Left ventricle myocardium superior (tissue), 1 donor: Measurements from ENCODE around the gene PRCD. TPM values are rescaled to one million over a fixed set of nuclear protein-coding genes. Genes with fewer than 3 reads are reported as not detected.
"Not testable (repeated sequence)": the region's sequence is repeated elsewhere in the genome, so short reads cannot be mapped to it uniquely, and the experiment has no call there.

Experiments
- ATAC-seq: fragments of 200-7000 bp; cut with Tn5 transposase; one replicate; pipeline ENCODE4 v1.9.1; 2020; ENCODE audit warnings: mild to moderate bottlenecking, moderate library complexity
- DNase-seq: peaks from one replicate; pipeline ENCODE4 v3.0.0-alpha.2; 2020
- intact Hi-C: fragments of 100-400 bp; cut with micrococcal nuclease; formaldehyde crosslinking; loops from one replicate; pipeline ENCODE4 v1.11.0; 2022
- total RNA-seq: library from RNA; stranded (reverse); fragmentation: NEBNext Ultra II Directional; extraction: Animal tissue kit (Norgen Biotek cat#: 25700); gene quantifications from one replicate; pipeline ENCODE4 v1.2.1, GENCODE V29; 2021
- donor health status: DM: no; HTN: yes; CAD: no; lungs with severe emphysema.

PRCD gene
- total RNA-seq, 1 donor from 2014 or later: 4.3 TPM

- DNase-seq, intact Hi-C loops, ATAC-seq: not testable (repeated sequence)
These were observed 25.3 kb downstream of the PRCD start for GRCh38 chr17:76564991-76565727.

GRCh38 chr17:76565728-76566612, 26.1 kb downstream of the PRCD start:
- no peak for ATAC-seq
- intact Hi-C loops: no loop called here

GRCh38 chr17:76566613-76566943, 26.7 kb downstream of the PRCD start:
- intact Hi-C loops: no loop called here
- ATAC-seq (no peak), DNase-seq (no peak)

More at GRCh38 chr17:76565728-76566612, 26.1 kb downstream of the PRCD start:
- DNase-seq: no peak

- intact Hi-C loops: no loop called here
- DNase-seq (no peak), ATAC-seq (no peak)
These were observed 27.2 kb downstream of the PRCD start for GRCh38 chr17:76566988-76567431.

GRCh38 chr17:76567634-76568432, 28.0 kb downstream of the PRCD start:
- intact Hi-C loops: no loop called here
- DNase-seq (no peak), ATAC-seq (peak; percentile 43)

- ATAC-seq (no peak), DNase-seq (no peak)
- intact Hi-C loops: no loop called here
These were observed 29.0 kb downstream of the PRCD start for GRCh38 chr17:76568811-76569221.

- ATAC-seq (peak; percentile 67), DNase-seq (peak; percentile 63)
- intact Hi-C loops: no loop called here
These were observed 29.9 kb downstream of the PRCD start for GRCh38 chr17:76569607-76570279.

- intact Hi-C loops: no loop called here
- DNase-seq (no peak), ATAC-seq (no peak)
These were observed 30.6 kb downstream of the PRCD start for GRCh38 chr17:76570457-76570856.

GRCh38 chr17:76570877-76571471, 31.1 kb downstream of the PRCD start:
- DNase-seq: no peak
- no peak for ATAC-seq
- intact Hi-C loops: no loop called here

- DNase-seq (no peak), ATAC-seq (no peak)
- intact Hi-C loops: no loop called here
These were observed 32.5 kb downstream of the PRCD start for GRCh38 chr17:76572201-76572910.

- ATAC-seq (no peak), DNase-seq (no peak)
- intact Hi-C loops: no loop called here
These were observed 33.3 kb downstream of the PRCD start for GRCh38 chr17:76573096-76573495.

- ATAC-seq: no peak
- intact Hi-C loops: no loop called here
These were observed 34.3 kb downstream of the PRCD start for GRCh38 chr17:76574166-76574565.

GRCh38 chr17:76575570-76575969, 35.7 kb downstream of the PRCD start:
- peak; percentile 43 for ATAC-seq
- intact Hi-C loops: no loop called here
- DNase-seq: no peak

More at GRCh38 chr17:76574166-76574565, 34.3 kb downstream of the PRCD start:
- DNase-seq: no peak

- DNase-seq: no peak
- ATAC-seq: no peak
- intact Hi-C loops: no loop called here
These were observed 36.3 kb downstream of the PRCD start for GRCh38 chr17:76576189-76576588.

GRCh38 chr17:76577876-76578275, 38.0 kb downstream of the PRCD start:
- DNase-seq (no peak), ATAC-seq (no peak)
- intact Hi-C loops: no loop called here

GRCh38 chr17:76578376-76578775, 38.5 kb downstream of the PRCD start:
- DNase-seq (no peak), ATAC-seq (no peak)
- intact Hi-C loops: no loop called here

GRCh38 chr17:76579281-76579680, 39.4 kb downstream of the PRCD start:
- intact Hi-C loops: no loop called here
- no peak for ATAC-seq

GRCh38 chr17:76581515-76581914, 41.7 kb downstream of the PRCD start:
- intact Hi-C loops: no loop called here
- ATAC-seq: no peak
- no peak for DNase-seq

More at GRCh38 chr17:76579281-76579680, 39.4 kb downstream of the PRCD start:
- no peak for DNase-seq
